Liver (tissue), 9 donors: ENCODE data around the gene GNB5. TPM values are rescaled to one million over a fixed set of nuclear protein-coding genes. Genes with fewer than 3 reads are reported as not detected.

Experiments used
- DNase-seq: peaks from one replicate; pipeline ENCODE4 v3.0.0-alpha.2; 2017; ENCODE audit warnings: low spot score
- H3K27ac ChIP-seq, 2 donors: one replicate each; pipeline ENCODE4 v1.7.0; 2013; ENCODE audit warnings: inconsistent platforms in 2 of 2, low read length in 2 of 2, control low read depth in 1 of 2, low read depth in 1 of 2, mild to moderate bottlenecking in 1 of 2
- H3K27me3 ChIP-seq, 4 donors: one replicate each; pipeline versions ENCODE4 v1.6.1 to v1.7.0; 2013; ENCODE audit warnings: low read length in 3 of 4, inconsistent platforms in 1 of 4, mild to moderate bottlenecking in 1 of 4, moderate library complexity in 1 of 4; ENCODE audit not compliant: control insufficient read depth in 4 of 4, insufficient read depth in 4 of 4
- H3K36me3 ChIP-seq, 4 donors: one replicate each; pipeline versions ENCODE4 v1.6.1 to v1.7.0; 2013; ENCODE audit warnings: low read length in 3 of 4, mild to moderate bottlenecking in 3 of 4, low read depth in 1 of 4, moderate library complexity in 1 of 4; ENCODE audit not compliant: control insufficient read depth in 4 of 4, insufficient read depth in 3 of 4
- H3K4me1 ChIP-seq, 4 donors: one replicate each; pipeline versions ENCODE4 v1.6.1 to v1.7.0; 2013; ENCODE audit warnings: low read length in 3 of 4, mild to moderate bottlenecking in 3 of 4, moderate library complexity in 1 of 4; ENCODE audit not compliant: control insufficient read depth in 4 of 4, insufficient read depth in 4 of 4
- H3K4me3 ChIP-seq, 3 donors: one replicate each; pipeline versions ENCODE4 v1.6.1 to v1.7.0; 2013; ENCODE audit warnings: low read length in 3 of 3, control low read depth in 1 of 3, low read depth in 1 of 3, mild to moderate bottlenecking in 1 of 3
- H3K9ac ChIP-seq, 2 donors: one replicate each; pipeline ENCODE4 v1.7.0; 2013; ENCODE audit warnings: low read length in 2 of 2, mild to moderate bottlenecking in 2 of 2, moderate library complexity in 2 of 2, control low read depth in 1 of 2, low read depth in 1 of 2
- H3K9me3 ChIP-seq, 4 donors: one replicate each; pipeline versions ENCODE4 v1.6.1 to v1.7.0; 2013; ENCODE audit warnings: low read length in 3 of 4; ENCODE audit not compliant: control insufficient read depth in 4 of 4
- CTCF ChIP-seq: fragments of 150-350 bp; IDR thresholded peaks from 2 replicates; pipeline ENCODE4 v1.5.1; 2017; ENCODE audit warnings: improper control_type of control experiment, low read depth, low read length; ENCODE audit not compliant: missing input control
- EGR1 ChIP-seq, 2 donors: IDR thresholded peaks; 2 replicates each; pipeline ENCODE4 v1.6.1; 2016 to 2018; ENCODE audit warnings: antibody characterized with exemption in 2 of 2, low read depth in 2 of 2
- FOXA1 ChIP-seq: IDR thresholded peaks from 2 replicates; pipeline ENCODE4 v1.6.1; 2016; ENCODE audit warnings: antibody characterized with exemption
- FOXA2 ChIP-seq: IDR thresholded peaks from 2 replicates; pipeline ENCODE4 v1.6.1; 2016; ENCODE audit warnings: antibody characterized with exemption
- GABPA ChIP-seq, 2 donors: IDR thresholded peaks in 1 of 2; conservative IDR thresholded peaks in 1 of 2; 2 replicates each; pipeline ENCODE4 v1.6.1; 2016; ENCODE audit warnings: antibody characterized with exemption in 2 of 2, mild to moderate bottlenecking in 1 of 2, moderate library complexity in 1 of 2
- HNF4G ChIP-seq: IDR thresholded peaks from 2 replicates; pipeline ENCODE4 v1.6.1; 2016; ENCODE audit warnings: antibody characterized with exemption
- JUND ChIP-seq, 2 donors: IDR thresholded peaks; 2 replicates each; pipeline ENCODE4 v1.6.1; 2016; ENCODE audit warnings: antibody characterized with exemption in 2 of 2
- MAX ChIP-seq: IDR thresholded peaks from 2 replicates; pipeline ENCODE4 v1.6.1; 2016; ENCODE audit warnings: antibody characterized with exemption
- NR2F2 ChIP-seq: IDR thresholded peaks from 2 replicates; pipeline ENCODE4 v1.6.1; 2016; ENCODE audit warnings: antibody characterized with exemption
- RAD21 ChIP-seq, 2 donors: IDR thresholded peaks; 2 replicates each; pipeline ENCODE4 v1.6.1; 2016; ENCODE audit warnings: antibody characterized with exemption in 2 of 2, mild to moderate bottlenecking in 2 of 2
- REST ChIP-seq: IDR thresholded peaks from 2 replicates; pipeline ENCODE4 v1.6.1; 2016; ENCODE audit warnings: antibody characterized with exemption, mild to moderate bottlenecking
- RXRA ChIP-seq, 2 donors: IDR thresholded peaks; 2 replicates each; pipeline ENCODE4 v1.6.1; 2017 to 2018; ENCODE audit warnings: antibody characterized with exemption in 2 of 2, mild to moderate bottlenecking in 1 of 2
- SP1 ChIP-seq: IDR thresholded peaks from 2 replicates; pipeline ENCODE4 v1.6.1; 2018; ENCODE audit warnings: antibody characterized with exemption, mild to moderate bottlenecking
- TAF1 ChIP-seq: conservative IDR thresholded peaks from 2 replicates; pipeline ENCODE4 v1.6.1; 2016; ENCODE audit warnings: antibody characterized with exemption, mild to moderate bottlenecking
- YY1 ChIP-seq: IDR thresholded peaks from 2 replicates; pipeline ENCODE4 v1.6.1; 2016; ENCODE audit warnings: antibody characterized with exemption, mild to moderate bottlenecking
- ZBTB33 ChIP-seq: IDR thresholded peaks from 2 replicates; pipeline ENCODE4 v1.6.1; 2016; ENCODE audit warnings: antibody characterized with exemption
- WGBS: extraction: QIAGEN DNeasy Blood & Tissue Kit; methylation state at CpG from one replicate; pipeline ENCODE4 v1.1.7; 2013; 5-methylcytosine and 5-hydroxymethylcytosine counted together
- polyA plus RNA-seq, 2 donors: library from polyadenylated mRNA; stranded (reverse) in 1 of 2; unstranded in 1 of 2; fragments of 200-250 nt in 1 of 2; fragments of >200 nt in 1 of 2; fragmentation: Nextera tagmentation in 1 of 2; extraction: Ambion mirVana in 1 of 2; gene quantifications; one replicate each; pipeline versions ENCODE4 v1.2.1 to v1.2.3, GENCODE V29; 2013 to 2015
- total RNA-seq, 2 donors: library from RNA; depleted of rRNA; stranded (reverse); fragments of >200 nt; gene quantifications; one replicate each; pipeline ENCODE4 v1.2.3, GENCODE V29; 2014
- TF ChIP-seq, protein P1 (sequence below): IDR thresholded peaks from 2 replicates; pipeline ENCODE4 v1.6.1; 2016; ENCODE audit warnings: antibody characterized with exemption
- donor health status: healthy.
- donor health status: healthy.
- donor health status: healthy.
- donor health status: healthy.
- donor health status: healthy.

GNB5 gene
- total and polyA plus RNA-seq, 4 donors: 13.7 to 19.2 (median 15.7) TPM

- Histone ChIP-seq H3K4me3 (no peak overlapping the region), H3K36me3 (peaks cover 0 to 1% (median 0%) of the 10 kb centered on the region in 4 donors), H3K4me1 (peaks cover 0 to 4% (median 0%) of the 10 kb centered on the region in 4 donors), H3K9ac (no peak overlapping the region), H3K27ac (peak overlapping the region; percentile 66 to 75), H3K9me3 (no peaks in the 10 kb centered on the region), H3K27me3 (no peaks in the 10 kb centered on the region)
- TF ChIP-seq TAF1: no peak
- no peak for TF ChIP-seq RAD21 (IDR thresholded peaks at IDR 0.05)
- TF ChIP-seq GABPA (IDR thresholded peaks at IDR 0.05 in 1 of 2, conservative IDR thresholded peaks at IDR 0.05 in 1 of 2): no peak
- TF ChIP-seq FOXA1: no peak
- no peak for TF ChIP-seq EGR1 (IDR thresholded peaks at IDR 0.05; ENCODE audit: low read depth in 2 of 2)
- no peak for TF ChIP-seq JUND (IDR thresholded peaks at IDR 0.05)
- TF ChIP-seq NR2F2: no peak
- TF ChIP-seq ZBTB33: no peak
- TF ChIP-seq, protein P1, sequence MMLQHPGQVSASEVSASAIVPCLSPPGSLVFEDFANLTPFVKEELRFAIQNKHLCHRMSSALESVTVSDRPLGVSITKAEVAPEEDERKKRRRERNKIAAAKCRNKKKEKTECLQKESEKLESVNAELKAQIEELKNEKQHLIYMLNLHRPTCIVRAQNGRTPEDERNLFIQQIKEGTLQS: no peak
- no peak for TF ChIP-seq YY1
- no peak for TF ChIP-seq CTCF
- TF ChIP-seq REST: no peak
- no peak for TF ChIP-seq RXRA (IDR thresholded peaks at IDR 0.05)
- TF ChIP-seq MAX: no peak
- TF ChIP-seq SP1: no peak
- no peak for TF ChIP-seq FOXA2
- no peak for TF ChIP-seq HNF4G
- WGBS: 82% methylated on average over 2 of the region's 2 CpGs
- DNase-seq: no peak
These were observed 35.3 kb downstream of the GNB5 start for GRCh38 chr15:52155878-52156277.
